NCI-H187 treated with DMSO at 0.1 percent for 48 hours (cell line): ENCODE data around the gene IGSF9.

Source experiments
- DNase-seq: peaks from one replicate; lab custom pipeline; 2025; lab: John Stamatoyannopoulos, UW

IGSF9 gene

GRCh38 chr1:159945483-159946241 lies at the start of gene IGSF9:
IGSF9 (minus strand) TSS chr1:159945613; CDS start chr1:159943454, 2,159 bp downstream.
- peak; percentile 91 for DNase-seq

- DNase-seq = no peak
Observed at GRCh38 chr1:159994896-159995295, 49.5 kb upstream of the IGSF9 start.

GRCh38 chr1:159993911-159994310 lies 48.5 kb upstream of the IGSF9 start:
- no peak for DNase-seq

GRCh38 chr1:159992161-159992560 lies 46.7 kb upstream of the IGSF9 start:
- DNase-seq = no peak

GRCh38 chr1:159991513-159991912 lies 46.1 kb upstream of the IGSF9 start:
- no peak for DNase-seq

GRCh38 chr1:159990005-159990404 lies 44.6 kb upstream of the IGSF9 start:
- DNase-seq = no peak

- DNase-seq = no peak
Observed at GRCh38 chr1:159989581-159989980, 44.2 kb upstream of the IGSF9 start.

- DNase-seq = no peak
Observed at GRCh38 chr1:159988006-159988405, 42.6 kb upstream of the IGSF9 start.

GRCh38 chr1:159987186-159987585 lies 41.8 kb upstream of the IGSF9 start:
- no peak for DNase-seq

- DNase-seq = no peak
Observed at GRCh38 chr1:159986531-159986930, 41.1 kb upstream of the IGSF9 start.

GRCh38 chr1:159986093-159986492 lies 40.7 kb upstream of the IGSF9 start:
- no peak for DNase-seq

GRCh38 chr1:159985473-159985872 lies 40.1 kb upstream of the IGSF9 start:
- DNase-seq = no peak

- DNase-seq = no peak
Observed at GRCh38 chr1:159983681-159984080, 38.3 kb upstream of the IGSF9 start.

GRCh38 chr1:159982280-159982679 lies 36.9 kb upstream of the IGSF9 start:
- DNase-seq = no peak

GRCh38 chr1:159981351-159982055 lies 36.1 kb upstream of the IGSF9 start:
- DNase-seq = no peak

GRCh38 chr1:159980786-159981185 lies 35.4 kb upstream of the IGSF9 start:
- no peak for DNase-seq

GRCh38 chr1:159980076-159980475 lies 34.7 kb upstream of the IGSF9 start:
- DNase-seq = no peak

- no peak for DNase-seq
Observed at GRCh38 chr1:159979257-159979656, 33.8 kb upstream of the IGSF9 start.

GRCh38 chr1:159978107-159978398 lies 32.6 kb upstream of the IGSF9 start:
- DNase-seq = no peak

GRCh38 chr1:159977364-159978106 lies 32.1 kb upstream of the IGSF9 start:
- no peak for DNase-seq

- DNase-seq = no peak
Observed at GRCh38 chr1:159974350-159974965, 29.0 kb upstream of the IGSF9 start.

GRCh38 chr1:159973350-159973940 lies 28.0 kb upstream of the IGSF9 start:
- DNase-seq = no peak
